Stimulated activated CD4-positive, alpha-beta T cell treated with anti-CD3 and anti-CD28 coated beads, Interleukin-4, amount 100 ng/mL, for 48 hours (primary cell): ENCODE results near the gene RRAS.

ENCODE experiments used
- DNase-seq, 2 donors: peaks; one replicate each; pipeline ENCODE4 v3.0.0-alpha.2; 2020; ENCODE audit warnings: low read depth in 2 of 2

Gene RRAS

GRCh38 chr19:49595819-49596404 is 44.0 kb downstream of the RRAS start:
- DNase-seq = no peak

GRCh38 chr19:49594993-49595818 is 44.7 kb downstream of the RRAS start:
- DNase-seq = no peak

GRCh38 chr19:49594157-49594992 is 45.6 kb downstream of the RRAS start:
- DNase-seq = no peak

GRCh38 chr19:49593233-49594113 is 46.5 kb downstream of the RRAS start:
- DNase-seq = peak; percentile 93 to 95

GRCh38 chr19:49592486-49593232 is 47.3 kb downstream of the RRAS start:
- no peak for DNase-seq

DNA sequence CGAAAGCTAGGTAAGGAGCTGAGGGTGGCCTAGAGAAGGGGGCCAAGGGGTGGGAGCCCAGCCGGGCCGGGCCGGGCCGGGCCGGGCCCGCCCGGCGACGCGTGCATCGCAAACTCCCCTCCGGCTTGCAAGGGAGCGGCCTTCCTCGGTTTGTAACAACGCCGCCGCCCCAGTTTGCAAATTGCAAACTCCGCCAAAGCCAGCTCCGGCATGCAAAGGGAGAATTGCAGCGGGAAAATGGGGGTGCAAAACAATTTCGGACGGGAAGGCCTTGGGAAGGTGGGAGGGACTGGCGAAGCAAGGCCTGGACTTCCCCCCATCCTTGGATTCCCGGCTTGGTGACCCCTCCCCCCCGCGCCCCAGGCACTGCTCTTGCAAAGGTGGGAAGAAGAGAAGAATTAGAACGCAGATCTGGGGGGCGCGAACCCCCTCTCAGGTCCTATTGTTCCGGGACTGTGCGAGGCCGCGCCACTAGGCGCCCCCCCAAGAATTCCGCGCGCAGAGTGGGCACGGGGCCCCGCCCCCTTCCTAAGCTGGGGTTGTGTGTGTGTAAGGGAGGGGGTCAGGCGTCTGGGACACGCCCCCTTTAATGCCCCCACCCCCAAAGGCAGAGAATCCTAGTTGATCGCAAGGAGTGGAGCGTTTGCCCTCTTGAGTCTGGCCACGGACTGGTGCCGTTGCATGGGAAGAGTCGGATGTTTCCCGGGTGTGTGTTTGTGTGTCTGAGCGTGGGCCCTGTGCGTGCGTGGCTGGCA is 48.0 kb downstream of the RRAS start:
- peak; percentile 40 to 51 for DNase-seq

GRCh38 chr19:49590971-49591730 is 48.8 kb downstream of the RRAS start, which contains the start of gene PRR12:
Gene PRR12 (plus strand): TSS chr19:49591182. CDS start chr19:49591655, 473 bp downstream.
- peak; percentile 46 to 59 for DNase-seq

GRCh38 chr19:49590071-49590970 is 49.6 kb downstream of the RRAS start:
- DNase-seq = peak; percentile 90 to 93

GRCh38 chr19:49589502-49589905 is 50.4 kb downstream of the RRAS start:
- DNase-seq = no peak

DNA sequence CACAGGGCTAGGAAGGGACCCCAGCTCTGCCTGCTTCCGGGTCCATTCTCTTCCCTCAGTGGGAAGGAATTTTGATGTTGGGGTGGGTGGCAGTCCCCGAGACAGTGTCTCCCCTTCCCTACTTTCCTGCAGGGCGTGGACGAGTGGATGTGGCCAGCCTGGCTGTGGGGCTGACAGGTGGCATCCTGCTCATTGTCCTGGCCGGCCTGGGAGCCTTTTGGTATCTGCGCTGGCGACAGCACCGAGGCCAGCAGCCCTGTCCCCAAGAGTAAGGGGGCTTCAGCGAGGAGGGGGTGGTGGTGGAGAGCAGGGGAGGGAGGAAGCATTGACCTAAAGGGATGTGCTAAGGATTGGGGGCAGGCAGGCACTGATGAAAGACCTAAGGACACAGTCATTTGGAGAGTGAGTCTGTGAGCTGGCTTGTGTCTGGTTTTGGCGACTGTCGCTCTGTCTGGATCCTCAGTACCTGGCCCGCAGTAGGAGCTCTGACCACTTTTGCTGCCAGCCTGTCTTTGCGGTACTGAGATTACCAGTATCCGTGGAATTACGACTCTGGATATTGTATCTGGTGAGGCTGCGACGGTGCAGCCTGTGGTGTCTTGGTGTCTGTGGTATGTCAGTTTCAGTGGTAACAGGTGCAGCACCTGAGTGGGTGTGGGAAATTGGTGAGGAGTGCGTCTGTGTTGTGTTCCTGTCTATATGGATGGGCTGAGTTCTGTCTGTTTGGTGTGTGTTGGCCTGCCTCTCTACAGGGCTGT is 51.4 kb downstream of the RRAS start:
- DNase-seq = peak in 1 of 2 donors; percentile 38

GRCh38 chr19:49587227-49587626 is 52.7 kb downstream of the RRAS start:
- no peak for DNase-seq
